ENCODE results near the gene EYA4.

EYA4 gene

DNA sequence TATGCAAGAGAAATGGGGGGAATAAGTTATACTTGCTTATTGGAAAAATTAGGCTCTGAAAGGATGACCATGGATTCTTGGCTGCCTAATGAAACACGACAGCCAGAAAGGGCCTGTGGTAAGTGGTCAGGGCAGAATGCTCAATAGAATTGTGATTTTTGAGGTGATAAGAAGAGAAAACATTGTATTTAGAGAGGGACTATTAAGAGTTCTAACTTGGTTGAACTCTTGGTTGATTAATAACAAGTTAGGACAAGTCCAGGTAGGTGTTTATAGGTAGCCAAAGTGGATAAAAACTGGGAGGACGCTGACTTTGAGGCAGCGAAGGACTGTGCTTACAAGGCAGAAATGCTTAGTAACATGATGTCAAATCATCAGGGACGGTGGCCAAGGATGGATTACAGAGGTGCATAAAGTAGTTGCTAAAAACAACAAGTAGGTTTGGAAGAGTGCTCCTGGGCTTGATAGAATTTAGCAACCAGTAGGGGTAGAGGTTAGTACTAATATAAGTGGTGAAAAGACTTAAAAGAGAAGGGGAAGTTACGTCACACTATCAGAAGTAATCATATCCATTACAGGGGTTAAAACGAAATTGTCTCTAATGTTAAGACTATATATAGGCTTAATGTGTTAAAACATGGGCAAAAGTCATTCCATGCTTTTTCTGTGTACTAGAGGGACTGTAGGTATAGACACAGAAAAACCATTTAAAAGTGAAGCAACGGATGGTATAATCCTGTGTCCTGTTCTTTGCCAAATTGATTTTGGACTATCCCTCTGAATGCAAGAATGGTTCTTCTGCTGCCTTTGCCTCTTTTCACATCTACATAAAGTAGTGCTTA lies 98.6 kb downstream of the EYA4 start:
- Histone ChIP-seq H3K9me3 (ENCODE audit: insufficient read depth, low read depth, low read length) (no peaks in the 10 kb centered on the region), H3K9ac (ENCODE audit: low read depth, low read length) (no peak overlapping the region), H3K36me3 (ENCODE audit: insufficient read depth, low read depth, low read length) (no peaks in the 10 kb centered on the region), H3K4me3 (ENCODE audit: low read length) (no peak overlapping the region), H3K27ac (ENCODE audit: low read length) (no peak overlapping the region), H3K27me3 (ENCODE audit: insufficient read depth, low read length) (no peaks in the 10 kb centered on the region), H3K4me1 (ENCODE audit: insufficient read depth, low read length) (no peaks in the 10 kb centered on the region)

DNA sequence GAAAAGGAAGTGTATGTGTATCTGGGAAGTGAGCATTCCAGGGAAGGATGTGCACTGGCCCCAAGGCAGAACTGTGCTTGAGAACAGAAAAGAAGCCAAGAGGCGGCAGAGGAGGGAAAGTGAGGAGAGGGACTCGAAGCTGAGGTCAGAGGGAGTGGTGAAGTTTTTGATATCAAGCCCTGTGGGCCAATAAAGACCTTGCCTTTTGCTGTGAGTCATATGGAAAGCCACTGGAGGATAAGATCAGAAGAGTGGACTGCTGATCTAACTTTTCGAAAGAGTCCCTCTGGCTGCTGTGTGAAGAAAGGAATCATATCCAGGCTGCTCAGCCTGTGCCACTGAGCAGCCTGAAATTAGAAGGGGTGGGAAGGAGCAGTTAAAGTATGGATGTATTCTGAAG lies 99.4 kb downstream of the EYA4 start:
- no peaks in the 10 kb centered on the region for H3K9me3 ChIP-seq (ENCODE audit: insufficient read depth, low read depth, low read length)
- no peak overlapping the region for H3K27ac ChIP-seq (ENCODE audit: low read length)
- no peaks in the 10 kb centered on the region for H3K36me3 ChIP-seq (ENCODE audit: insufficient read depth, low read depth, low read length)
- no peaks in the 10 kb centered on the region for H3K27me3 ChIP-seq (ENCODE audit: insufficient read depth, low read length)
- H3K4me3 ChIP-seq (ENCODE audit: low read length), result no peak overlapping the region
- no peaks in the 10 kb centered on the region for H3K4me1 ChIP-seq (ENCODE audit: insufficient read depth, low read length)
- no peak overlapping the region for H3K9ac ChIP-seq (ENCODE audit: low read depth, low read length)

- H3K27ac ChIP-seq (ENCODE audit: low read length), result no peak overlapping the region
- no peaks in the 10 kb centered on the region for H3K36me3 ChIP-seq (ENCODE audit: insufficient read depth, low read depth, low read length)
- H3K27me3 ChIP-seq (ENCODE audit: insufficient read depth, low read length), result no peaks in the 10 kb centered on the region
- no peak overlapping the region for H3K9ac ChIP-seq (ENCODE audit: low read depth, low read length)
- no peak overlapping the region for H3K4me3 ChIP-seq (ENCODE audit: low read length)
- H3K9me3 ChIP-seq (ENCODE audit: insufficient read depth, low read depth, low read length), result no peaks in the 10 kb centered on the region
- H3K4me1 ChIP-seq (ENCODE audit: insufficient read depth, low read length), result no peaks in the 10 kb centered on the region
Observed at GRCh38 chr6:133341607-133342158, 100.5 kb downstream of the EYA4 start.

- Histone ChIP-seq H3K9me3 (ENCODE audit: insufficient read depth, low read depth, low read length) (no peaks in the 10 kb centered on the region), H3K27me3 (ENCODE audit: insufficient read depth, low read length) (no peaks in the 10 kb centered on the region), H3K9ac (ENCODE audit: low read depth, low read length) (no peak overlapping the region), H3K4me1 (ENCODE audit: insufficient read depth, low read length) (no peaks in the 10 kb centered on the region), H3K4me3 (ENCODE audit: low read length) (no peak overlapping the region), H3K27ac (ENCODE audit: low read length) (no peak overlapping the region), H3K36me3 (ENCODE audit: insufficient read depth, low read depth, low read length) (no peaks in the 10 kb centered on the region)
Observed at GRCh38 chr6:133343220-133343619, 102.1 kb downstream of the EYA4 start.

GRCh38 chr6:133348846-133349245 lies 107.7 kb downstream of the EYA4 start:
- Histone ChIP-seq H3K36me3 (ENCODE audit: insufficient read depth, low read depth, low read length) (no peaks in the 10 kb centered on the region), H3K9me3 (ENCODE audit: insufficient read depth, low read depth, low read length) (no peaks in the 10 kb centered on the region), H3K9ac (ENCODE audit: low read depth, low read length) (no peak overlapping the region), H3K4me1 (ENCODE audit: insufficient read depth, low read length) (no peaks in the 10 kb centered on the region), H3K27ac (ENCODE audit: low read length) (no peak overlapping the region), H3K27me3 (ENCODE audit: insufficient read depth, low read length) (no peaks in the 10 kb centered on the region), H3K4me3 (ENCODE audit: low read length) (no peak overlapping the region)

- Histone ChIP-seq H3K27ac (ENCODE audit: low read length) (no peak overlapping the region), H3K36me3 (ENCODE audit: insufficient read depth, low read depth, low read length) (no peaks in the 10 kb centered on the region), H3K27me3 (ENCODE audit: insufficient read depth, low read length) (no peaks in the 10 kb centered on the region), H3K9me3 (ENCODE audit: insufficient read depth, low read depth, low read length) (no peaks in the 10 kb centered on the region), H3K4me3 (ENCODE audit: low read length) (no peak overlapping the region), H3K9ac (ENCODE audit: low read depth, low read length) (no peak overlapping the region), H3K4me1 (ENCODE audit: insufficient read depth, low read length) (no peaks in the 10 kb centered on the region)
Observed at GRCh38 chr6:133350928-133351327, 109.8 kb downstream of the EYA4 start.

DNA sequence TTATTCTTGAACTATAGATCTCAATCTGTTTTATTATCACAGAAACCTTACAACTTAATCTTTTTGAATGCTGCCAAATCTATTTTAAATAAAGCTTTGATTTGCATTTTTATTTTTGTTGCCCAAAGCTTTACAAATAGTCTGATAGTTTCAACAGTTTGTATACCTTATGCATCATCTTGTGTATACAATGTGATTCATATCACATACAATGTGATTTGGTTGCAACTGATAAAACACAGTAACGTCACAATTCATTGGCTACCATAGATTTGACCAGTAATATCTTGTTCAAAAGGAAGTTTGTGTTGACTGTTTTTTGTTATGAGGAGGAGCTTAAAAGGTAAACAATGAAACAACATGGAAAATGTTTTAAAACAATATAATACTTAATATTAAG lies 110.9 kb downstream of the EYA4 start:
- Histone ChIP-seq H3K36me3 (ENCODE audit: insufficient read depth, low read depth, low read length) (no peaks in the 10 kb centered on the region), H3K9ac (ENCODE audit: low read depth, low read length) (no peak overlapping the region), H3K27ac (ENCODE audit: low read length) (no peak overlapping the region), H3K4me1 (ENCODE audit: insufficient read depth, low read length) (no peaks in the 10 kb centered on the region), H3K9me3 (ENCODE audit: insufficient read depth, low read depth, low read length) (no peaks in the 10 kb centered on the region), H3K27me3 (ENCODE audit: insufficient read depth, low read length) (no peaks in the 10 kb centered on the region), H3K4me3 (ENCODE audit: low read length) (no peak overlapping the region)

GRCh38 chr6:133353061-133353460 lies 111.9 kb downstream of the EYA4 start:
- no peak overlapping the region for H3K27ac ChIP-seq (ENCODE audit: low read length)
- H3K4me3 ChIP-seq (ENCODE audit: low read length), result no peak overlapping the region
- no peaks in the 10 kb centered on the region for H3K9me3 ChIP-seq (ENCODE audit: insufficient read depth, low read depth, low read length)
- no peak overlapping the region for H3K9ac ChIP-seq (ENCODE audit: low read depth, low read length)
- no peaks in the 10 kb centered on the region for H3K36me3 ChIP-seq (ENCODE audit: insufficient read depth, low read depth, low read length)
- H3K27me3 ChIP-seq (ENCODE audit: insufficient read depth, low read length), result no peaks in the 10 kb centered on the region
- H3K4me1 ChIP-seq (ENCODE audit: insufficient read depth, low read length), result no peaks in the 10 kb centered on the region

GRCh38 chr6:133355922-133356321 lies 114.8 kb downstream of the EYA4 start:
- no peak overlapping the region for H3K9ac ChIP-seq (ENCODE audit: low read depth, low read length)
- no peaks in the 10 kb centered on the region for H3K36me3 ChIP-seq (ENCODE audit: insufficient read depth, low read depth, low read length)
- H3K4me1 ChIP-seq (ENCODE audit: insufficient read depth, low read length), result no peaks in the 10 kb centered on the region
- H3K4me3 ChIP-seq (ENCODE audit: low read length), result no peak overlapping the region
- H3K27me3 ChIP-seq (ENCODE audit: insufficient read depth, low read length), result no peaks in the 10 kb centered on the region
- no peak overlapping the region for H3K27ac ChIP-seq (ENCODE audit: low read length)
- H3K9me3 ChIP-seq (ENCODE audit: insufficient read depth, low read depth, low read length), result no peaks in the 10 kb centered on the region

- Histone ChIP-seq H3K36me3 (ENCODE audit: insufficient read depth, low read depth, low read length) (no peaks in the 10 kb centered on the region), H3K9ac (ENCODE audit: low read depth, low read length) (no peak overlapping the region), H3K27me3 (ENCODE audit: insufficient read depth, low read length) (no peaks in the 10 kb centered on the region), H3K4me3 (ENCODE audit: low read length) (no peak overlapping the region), H3K4me1 (ENCODE audit: insufficient read depth, low read length) (no peaks in the 10 kb centered on the region), H3K27ac (ENCODE audit: low read length) (no peak overlapping the region), H3K9me3 (ENCODE audit: insufficient read depth, low read depth, low read length) (no peaks in the 10 kb centered on the region)
Observed at GRCh38 chr6:133358574-133359150, 117.5 kb downstream of the EYA4 start.

DNA sequence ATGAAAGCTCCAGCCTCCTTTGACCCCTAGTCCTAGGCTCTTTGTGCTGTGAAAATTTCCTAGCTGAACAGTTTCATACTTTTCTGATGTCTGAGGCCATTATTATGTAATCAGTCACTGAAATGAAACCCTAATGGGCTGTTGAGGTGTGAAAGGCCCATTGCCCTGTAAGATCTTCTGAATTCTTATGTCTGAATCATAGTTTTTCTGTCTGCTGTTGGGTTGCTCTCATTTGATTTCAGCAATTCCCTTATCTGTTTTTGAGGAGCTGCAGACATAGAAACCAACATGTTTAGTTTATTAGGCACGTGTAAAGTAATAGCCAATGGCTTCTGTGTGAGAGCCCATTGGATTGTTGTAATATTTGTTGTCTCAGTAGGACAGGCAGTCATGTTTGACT lies 118.1 kb downstream of the EYA4 start:
- no peaks in the 10 kb centered on the region for H3K36me3 ChIP-seq (ENCODE audit: insufficient read depth, low read depth, low read length)
- no peak overlapping the region for H3K27ac ChIP-seq (ENCODE audit: low read length)
- no peak overlapping the region for H3K4me3 ChIP-seq (ENCODE audit: low read length)

GRCh38 chr6:133359760-133360159 lies 118.6 kb downstream of the EYA4 start:
- H3K27ac ChIP-seq (ENCODE audit: low read length), result no peak overlapping the region
- no peak overlapping the region for H3K9ac ChIP-seq (ENCODE audit: low read depth, low read length)
- no peaks in the 10 kb centered on the region for H3K36me3 ChIP-seq (ENCODE audit: insufficient read depth, low read depth, low read length)
- no peaks in the 10 kb centered on the region for H3K4me1 ChIP-seq (ENCODE audit: insufficient read depth, low read length)
- H3K27me3 ChIP-seq (ENCODE audit: insufficient read depth, low read length), result no peaks in the 10 kb centered on the region
- no peak overlapping the region for H3K4me3 ChIP-seq (ENCODE audit: low read length)
- no peaks in the 10 kb centered on the region for H3K9me3 ChIP-seq (ENCODE audit: insufficient read depth, low read depth, low read length)

More for the DNA sequence above, 118.1 kb downstream of the EYA4 start:
- no peaks in the 10 kb centered on the region for H3K27me3 ChIP-seq (ENCODE audit: insufficient read depth, low read length)
- H3K9me3 ChIP-seq (ENCODE audit: insufficient read depth, low read depth, low read length), result no peaks in the 10 kb centered on the region
- H3K9ac ChIP-seq (ENCODE audit: low read depth, low read length), result no peak overlapping the region
- H3K4me1 ChIP-seq (ENCODE audit: insufficient read depth, low read length), result no peaks in the 10 kb centered on the region

Data from iPS-20b (cell line).